GM23338 (cell line): ENCODE data around the gene ZNF358. TPM values are rescaled to one million over a fixed set of nuclear protein-coding genes. Genes with fewer than 3 reads are reported as not detected.

Experiments used
- ATAC-seq: fragments of 200-7000 bp; cut with Tn5 transposase; 3 replicates; pipeline ENCODE4 v1.9.1; 2020
- DNase-seq: peaks from one replicate; pipeline ENCODE4 v3.0.0-alpha.2; 2015; ENCODE audit warnings: low spot score
- H2AFZ ChIP-seq: fragments of 200-600 bp; sonication (generic); 2 replicates; pipeline ENCODE4 v1.8.0; 2016; ENCODE audit warnings: antibody characterized with exemption, mild to moderate bottlenecking, moderate library complexity
- H3F3A ChIP-seq: fragments of 200-600 bp; sonication (generic); replicated peaks from 2 replicates; pipeline ENCODE4 v1.8.0; 2017; ENCODE audit warnings: antibody characterized with exemption, mixed run types, low read depth
- H3K27ac ChIP-seq: fragments of 200-600 bp; sonication (generic); 2 replicates; pipeline ENCODE4 v1.6.1; 2016; ENCODE audit warnings: low read depth
- H3K27me3 ChIP-seq: fragments of 200-600 bp; sonication (generic); 2 replicates; pipeline ENCODE4 v1.8.0; 2016; ENCODE audit warnings: mild to moderate bottlenecking, mixed run types, moderate library complexity; ENCODE audit not compliant: insufficient read depth
- H3K36me3 ChIP-seq: fragments of 200-600 bp; sonication (generic); 2 replicates; pipeline ENCODE4 v1.8.0; 2016; ENCODE audit warnings: mild to moderate bottlenecking; ENCODE audit not compliant: insufficient read depth
- H3K4me1 ChIP-seq: fragments of 200-600 bp; sonication (generic); 2 replicates; pipeline ENCODE4 v1.8.0; 2016; ENCODE audit warnings: mild to moderate bottlenecking, moderate library complexity; ENCODE audit not compliant: insufficient read depth
- H3K4me2 ChIP-seq: fragments of 200-600 bp; sonication (generic); 2 replicates; pipeline ENCODE4 v1.7.1; 2017; ENCODE audit warnings: mixed run types
- H3K4me3 ChIP-seq: fragments of 200-600 bp; sonication (generic); 2 replicates; pipeline ENCODE4 v1.6.1; 2016; ENCODE audit warnings: mixed run types
- H3K79me2 ChIP-seq: fragments of 200-600 bp; sonication (generic); replicated peaks from 2 replicates; pipeline ENCODE4 v1.8.0; 2017; ENCODE audit warnings: mild to moderate bottlenecking; ENCODE audit not compliant: insufficient read depth
- H3K9me2 ChIP-seq: fragments of 200-600 bp; sonication (generic); 2 replicates; pipeline ENCODE4 v1.8.0; 2017; ENCODE audit not compliant: insufficient read depth
- H4K20me1 ChIP-seq: fragments of 200-600 bp; sonication (generic); replicated peaks from 2 replicates; pipeline ENCODE4 v1.8.0; 2017; ENCODE audit warnings: mild to moderate bottlenecking; ENCODE audit not compliant: insufficient read depth
- H3K27ac Mint-ChIP-seq: 2 replicates; pipeline ENCODE4 v1.8.0; 2020; ENCODE audit warnings: inconsistent platforms, mild to moderate bottlenecking, moderate library complexity, mixed read lengths
- H3K27me3 Mint-ChIP-seq: 3 replicates; pipeline ENCODE4 v1.8.0; 2022; ENCODE audit warnings: low read depth, mild to moderate bottlenecking, moderate library complexity, mixed read lengths, inconsistent platforms; ENCODE audit not compliant: insufficient read depth, poor library complexity
- H3K36me3 Mint-ChIP-seq: 3 replicates; pipeline ENCODE4 v1.8.0; 2021; ENCODE audit warnings: low read depth, mild to moderate bottlenecking, inconsistent platforms, moderate library complexity, mixed read lengths
- H3K4me1 Mint-ChIP-seq: 3 replicates; pipeline ENCODE4 v1.8.0; 2020; ENCODE audit warnings: mild to moderate bottlenecking, inconsistent platforms, mixed read lengths
- H3K4me3 Mint-ChIP-seq: 3 replicates; pipeline ENCODE4 v1.8.0; 2021; ENCODE audit warnings: moderate library complexity, mild to moderate bottlenecking, inconsistent platforms, mixed read lengths
- H3K9me3 Mint-ChIP-seq: 3 replicates; pipeline ENCODE4 v1.8.0; 2020; ENCODE audit warnings: moderate library complexity, mild to moderate bottlenecking, inconsistent platforms, mixed read lengths
- CREB1 ChIP-seq: fragments of 250-450 bp; sonication (Bioruptor Pico); IDR thresholded peaks from 2 replicates; pipeline ENCODE4 v1.5.0; 2020; ENCODE audit warnings: low read depth, mild to moderate bottlenecking, moderate library complexity
- JUNB ChIP-seq: IDR thresholded peaks from one replicate; pipeline ENCODE4 v1.6.1; 2016; ENCODE audit warnings: antibody characterized with exemption; ENCODE audit not compliant: unreplicated experiment
- NANOG ChIP-seq: IDR thresholded peaks from 2 replicates; pipeline ENCODE4 v1.6.1; 2016; ENCODE audit warnings: antibody characterized with exemption, borderline replicate concordance
- POLR2AphosphoS5 ChIP-seq: IDR thresholded peaks from 2 replicates; pipeline ENCODE4 v1.6.1; 2016; ENCODE audit warnings: antibody characterized with exemption, low read depth
- STAT1 ChIP-seq: IDR thresholded peaks from one replicate; pipeline ENCODE4 v1.6.1; 2016; ENCODE audit warnings: antibody characterized with exemption; ENCODE audit not compliant: unreplicated experiment
- ZNF114 ChIP-seq: fragments of 250-450 bp; sonication (Bioruptor Pico); IDR thresholded peaks from 2 replicates; pipeline ENCODE4 v1.5.0; 2020; ENCODE audit warnings: mild to moderate bottlenecking, moderate library complexity
- ZNF331 ChIP-seq: fragments of 250-450 bp; sonication (Bioruptor Pico); IDR thresholded peaks from 2 replicates; pipeline ENCODE4 v1.5.0; 2020; ENCODE audit warnings: low read depth, mild to moderate bottlenecking, moderate library complexity
- ZNF462 ChIP-seq: fragments of 250-450 bp; sonication (Bioruptor Pico); IDR thresholded peaks from 2 replicates; pipeline ENCODE4 v1.5.0; 2020; ENCODE audit warnings: mild to moderate bottlenecking, moderate library complexity
- polyA plus RNA-seq: library from polyadenylated mRNA; unstranded; fragments of >200 nt; fragmentation: Nextera tagmentation; extraction: Ambion mirVana; gene quantifications from 2 replicates; pipeline ENCODE4 v1.2.1, GENCODE V29; 2016
- total RNA-seq: library from RNA; depleted of rRNA; stranded (reverse); fragments of >200 nt; shearing (Covaris generic); gene quantifications from 2 replicates; pipeline ENCODE4 v1.2.3, GENCODE V29; 2014
- TF ChIP-seq, protein P1 (sequence below): IDR thresholded peaks from 2 replicates; pipeline ENCODE4 v1.6.1; 2016; ENCODE audit warnings: antibody characterized with exemption
- TF ChIP-seq, protein P2 (sequence below), 2 experiments: fragments of 200-600 bp in 1 of 2; sonication (generic) in 1 of 2; conservative IDR thresholded peaks; 2 replicates each; pipeline versions ENCODE4 v1.5.1 to v1.6.1; 2016 to 2017; ENCODE audit warnings: antibody characterized with exemption in 2 of 2, low read depth in 2 of 2, mild to moderate bottlenecking in 2 of 2, moderate library complexity in 1 of 2

ZNF358 gene
- total and polyA plus RNA-seq, 2 experiments from 2014 or later: 23.8 to 52.9 TPM

DNA sequence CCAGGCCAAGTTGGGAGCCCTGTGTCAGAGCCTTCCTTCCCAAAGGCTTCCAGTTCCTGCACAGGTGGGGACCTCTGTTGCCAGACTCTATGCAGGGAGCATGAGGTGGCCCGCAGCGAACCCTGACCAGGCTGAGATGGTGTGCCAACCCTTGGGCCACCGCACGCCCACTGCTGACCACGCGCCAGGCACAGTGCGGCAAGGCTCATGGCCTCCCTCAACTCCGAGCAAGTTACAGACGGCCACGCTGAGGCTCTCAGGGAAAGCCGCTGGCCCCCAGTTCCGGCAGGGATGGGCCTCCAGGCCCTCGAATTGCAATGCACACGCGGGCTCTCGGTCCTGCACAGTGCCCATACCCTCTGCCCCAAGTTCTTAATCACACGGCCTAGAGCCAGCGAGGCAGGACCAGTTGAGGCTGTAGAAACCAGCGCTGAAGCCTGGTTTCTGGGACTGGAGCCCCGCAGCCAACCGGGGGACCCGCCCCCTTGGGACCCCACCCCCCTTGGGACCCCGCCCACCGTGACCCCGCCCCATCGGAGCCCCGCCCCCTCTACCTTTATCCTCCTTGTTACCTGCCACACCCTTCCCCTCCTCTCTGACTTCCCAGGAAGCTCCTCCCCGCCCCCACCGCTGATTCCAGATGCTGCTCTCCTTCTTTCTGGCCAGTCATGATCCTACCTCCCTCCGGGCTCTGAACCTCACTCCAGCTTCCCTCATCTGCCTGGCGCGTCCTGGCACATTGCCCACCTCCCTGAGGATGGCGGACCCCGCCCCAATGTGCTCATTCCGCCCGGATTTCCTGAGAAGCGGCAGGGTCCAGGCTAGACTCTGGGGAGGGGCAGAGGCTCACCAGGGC is 33.1 kb upstream of the ZNF358 start:
- Mint-ChIP-seq H3K27ac (peak overlapping the region; percentile 99), H3K9me3 (no peaks in the 10 kb centered on the region), H3K27me3 (peaks cover 20% of the 10 kb centered on the region), H3K4me3 (peak overlapping the region; percentile 74), H3K4me1 (peaks cover 17% of the 10 kb centered on the region), H3K36me3 (peaks cover 3% of the 10 kb centered on the region; the same call in 1 of the 3 replicates)
- H3K27me3 ChIP-seq: no peaks in the 10 kb centered on the region
- H3K4me1 ChIP-seq: peaks cover 15% of the 10 kb centered on the region
- peak overlapping the region; percentile 89 for H3K27ac ChIP-seq
- no peaks in the 10 kb centered on the region for H3F3A ChIP-seq
- peak overlapping the region; percentile 91; the same call in 1 of the 2 replicates for H2AFZ ChIP-seq
- peak overlapping the region; percentile 78 for H3K4me2 ChIP-seq
- ATAC-seq (peak; percentile 86), DNase-seq (peak; percentile 97)
- no peaks in the 10 kb centered on the region for H3K9me2 ChIP-seq
- no peaks in the 10 kb centered on the region for H3K79me2 ChIP-seq
- TF ChIP-seq, protein P1, sequence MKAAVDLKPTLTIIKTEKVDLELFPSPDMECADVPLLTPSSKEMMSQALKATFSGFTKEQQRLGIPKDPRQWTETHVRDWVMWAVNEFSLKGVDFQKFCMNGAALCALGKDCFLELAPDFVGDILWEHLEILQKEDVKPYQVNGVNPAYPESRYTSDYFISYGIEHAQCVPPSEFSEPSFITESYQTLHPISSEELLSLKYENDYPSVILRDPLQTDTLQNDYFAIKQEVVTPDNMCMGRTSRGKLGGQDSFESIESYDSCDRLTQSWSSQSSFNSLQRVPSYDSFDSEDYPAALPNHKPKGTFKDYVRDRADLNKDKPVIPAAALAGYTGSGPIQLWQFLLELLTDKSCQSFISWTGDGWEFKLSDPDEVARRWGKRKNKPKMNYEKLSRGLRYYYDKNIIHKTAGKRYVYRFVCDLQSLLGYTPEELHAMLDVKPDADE: no peak
- peak; percentile 81 for TF ChIP-seq POLR2AphosphoS5
- H4K20me1 ChIP-seq: no peaks in the 10 kb centered on the region
- H3K4me3 ChIP-seq: peak overlapping the region; percentile 54
- no peaks in the 10 kb centered on the region for H3K36me3 ChIP-seq

GRCh38 chr19:7483720-7484201 is 32.1 kb upstream of the ZNF358 start:
- Mint-ChIP-seq H3K27me3 (peaks cover 20% of the 10 kb centered on the region), H3K9me3 (no peaks in the 10 kb centered on the region), H3K27ac (peak overlapping the region; percentile 99), H3K4me3 (peak overlapping the region; percentile 74), H3K36me3 (peaks cover 3% of the 10 kb centered on the region; the same call in 1 of the 3 replicates), H3K4me1 (peaks cover 17% of the 10 kb centered on the region)
- no peak; the same call in 2 of the 3 replicates for ATAC-seq
- Histone ChIP-seq H3K4me2 (peak overlapping the region; percentile 78), H3K4me3 (peak overlapping the region; percentile 54), H4K20me1 (no peaks in the 10 kb centered on the region), H3K79me2 (no peaks in the 10 kb centered on the region), H3K36me3 (no peaks in the 10 kb centered on the region), H2AFZ (peak overlapping the region; percentile 91; the same call in 1 of the 2 replicates), H3K4me1 (peaks cover 15% of the 10 kb centered on the region), H3K27me3 (no peaks in the 10 kb centered on the region), H3F3A (no peaks in the 10 kb centered on the region), H3K27ac (peak overlapping the region; percentile 89), H3K9me2 (no peaks in the 10 kb centered on the region)
- DNase-seq: no peak
- TF ChIP-seq STAT1 (no peak), JUNB (no peak), ZNF114 (CRISPR knock-in tag) (no peak), CREB1 (no peak), ZNF462 (CRISPR knock-in tag) (no peak), ZNF331 (CRISPR knock-in tag) (no peak), NANOG (no peak)
- TF ChIP-seq, protein P2, sequence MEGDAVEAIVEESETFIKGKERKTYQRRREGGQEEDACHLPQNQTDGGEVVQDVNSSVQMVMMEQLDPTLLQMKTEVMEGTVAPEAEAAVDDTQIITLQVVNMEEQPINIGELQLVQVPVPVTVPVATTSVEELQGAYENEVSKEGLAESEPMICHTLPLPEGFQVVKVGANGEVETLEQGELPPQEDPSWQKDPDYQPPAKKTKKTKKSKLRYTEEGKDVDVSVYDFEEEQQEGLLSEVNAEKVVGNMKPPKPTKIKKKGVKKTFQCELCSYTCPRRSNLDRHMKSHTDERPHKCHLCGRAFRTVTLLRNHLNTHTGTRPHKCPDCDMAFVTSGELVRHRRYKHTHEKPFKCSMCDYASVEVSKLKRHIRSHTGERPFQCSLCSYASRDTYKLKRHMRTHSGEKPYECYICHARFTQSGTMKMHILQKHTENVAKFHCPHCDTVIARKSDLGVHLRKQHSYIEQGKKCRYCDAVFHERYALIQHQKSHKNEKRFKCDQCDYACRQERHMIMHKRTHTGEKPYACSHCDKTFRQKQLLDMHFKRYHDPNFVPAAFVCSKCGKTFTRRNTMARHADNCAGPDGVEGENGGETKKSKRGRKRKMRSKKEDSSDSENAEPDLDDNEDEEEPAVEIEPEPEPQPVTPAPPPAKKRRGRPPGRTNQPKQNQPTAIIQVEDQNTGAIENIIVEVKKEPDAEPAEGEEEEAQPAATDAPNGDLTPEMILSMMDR (conservative IDR thresholded peaks at IDR 0.05; ENCODE audit: low read depth in 2 of 2): no peak
- TF ChIP-seq, protein P1: no peak
